ENCODE results near the gene CEP112. TPM values are rescaled to one million over a fixed set of nuclear protein-coding genes. Genes with fewer than 3 reads are reported as not detected.
"Not testable (repeated sequence)": the region's sequence is repeated elsewhere in the genome, so short reads cannot be mapped to it uniquely, and the experiment has no call there.

The CEP112 gene
- total and polyA plus RNA-seq, 2 of the 4 experiments (the other 2 are of a cell fraction), result 2.5 to 5.6 TPM

DNA sequence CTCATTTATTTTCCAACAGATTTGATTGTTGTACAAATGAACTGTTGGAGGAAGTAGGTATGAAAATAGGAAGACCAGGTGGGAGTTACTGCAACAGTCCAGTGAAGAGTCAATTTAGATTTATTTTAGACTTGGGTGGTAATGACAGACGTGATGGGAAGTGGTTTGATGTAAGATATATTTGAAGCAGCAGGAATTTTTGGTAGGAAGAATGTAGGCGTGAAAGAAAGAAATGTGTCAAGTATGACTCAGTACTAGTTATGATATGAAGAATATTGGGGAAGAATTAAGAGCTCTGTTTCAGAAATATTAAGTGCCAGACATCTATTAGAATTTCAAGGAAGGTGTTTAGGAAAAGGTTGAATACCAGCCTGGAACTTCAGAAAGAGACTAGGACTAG, 382.6 kb downstream of the CEP112 start:
- dilution Hi-C loops (cut with HindIII; ENCODE audit: low sequenced_read_pairs, unreplicated experiment) (no loop called here), in situ Hi-C loops (cut with MboI; ENCODE audit: low sequenced_read_pairs) (no loop called here), intact Hi-C loops (cut with micrococcal nuclease) (no loop called here)
- Histone ChIP-seq H3K27me3 (ENCODE audit: control insufficient read depth, insufficient read depth, low read length) (no peaks in the 10 kb centered on the region), H2BK5ac (ENCODE audit: low read depth, low read length, poor library complexity, severe bottlenecking) (no peak overlapping the region), H2BK120ac (ENCODE audit: low read depth, low read length) (no peak overlapping the region), H4K91ac (ENCODE audit: insufficient read depth, low read depth, low read length) (no peak overlapping the region), H3K9ac (ENCODE audit: low read depth, low read length) (no peak overlapping the region), H3K18ac (ENCODE audit: low read depth, low read length) (no peak overlapping the region), H2AK9ac (replicated peaks; ENCODE audit: low read depth, low read length, poor library complexity) (no peak overlapping the region), H3K79me1 (ENCODE audit: low read depth in 1 of 2, low read length in 2 of 2) (no peaks in the 10 kb centered on the region), H2BK15ac (ENCODE audit: low read depth, low read length) (no peak overlapping the region), H4K20me1 (ENCODE audit: insufficient read depth, low read length) (no peaks in the 10 kb centered on the region), H2BK20ac (ENCODE audit: low read depth, low read length) (no peak overlapping the region), H4K8ac (ENCODE audit: low read depth in 2 of 2, low read length in 2 of 2) (no peak overlapping the region), H3K14ac (replicated peaks; ENCODE audit: low read depth, low read length) (no peak overlapping the region), H3K23ac (ENCODE audit: low read depth, low read length) (no peak overlapping the region), H3K9me1 (ENCODE audit: insufficient read depth, low read length) (no peaks in the 10 kb centered on the region), H4K5ac (ENCODE audit: low read depth, low read length) (no peak overlapping the region), H3K4me1 (ENCODE audit: control insufficient read depth, insufficient read depth, low read length) (no peaks in the 10 kb centered on the region), H3K27ac (ENCODE audit: insufficient read depth, low read length) (no peak overlapping the region), H3K4ac (ENCODE audit: low read depth, low read length) (no peak overlapping the region), H3K36me3 (ENCODE audit: control insufficient read depth, insufficient read depth, low read length) (no peaks in the 10 kb centered on the region), H3K9me3 (ENCODE audit: control insufficient read depth, insufficient read depth, low read length) (peaks cover 4% of the 10 kb centered on the region; the same call in 1 of the 2 replicates), H3K4me2 (ENCODE audit: low read depth, low read length) (no peak overlapping the region), H3K4me3 (ENCODE audit: insufficient read depth, low read depth, low read length) (no peak overlapping the region), H3K56ac (ENCODE audit: extremely low read depth, insufficient read depth, low read length) (no peak overlapping the region), H2AFZ (replicated peaks; ENCODE audit: low read length, poor library complexity) (no peak overlapping the region), H2AK5ac (ENCODE audit: low read depth, low read length) (no peak overlapping the region)
- no TSS peak for BruUV-seq (replicated peaks)
- no peak for ATAC-seq (ENCODE audit: low read depth)
- TF ChIP-seq MXI1 (IDR thresholded peaks at IDR 0.05; ENCODE audit: borderline replicate concordance, low read depth, low read length) (no peak), ELK1 (IDR thresholded peaks at IDR 0.05; ENCODE audit: borderline replicate concordance, low read depth, low read length) (no peak), SMC3 (IDR thresholded peaks at IDR 0.05; ENCODE audit: low read depth, low read length) (no peak), FOS (IDR thresholded peaks at IDR 0.05; ENCODE audit: low read depth, low read length) (no peak), MAZ (IDR thresholded peaks at IDR 0.05; ENCODE audit: borderline replicate concordance, low read depth, low read length) (no peak), POLR2A (IDR thresholded peaks at IDR 0.05; ENCODE audit: low read depth, low read length) (no peak)
- TF ChIP-seq, protein P1, sequence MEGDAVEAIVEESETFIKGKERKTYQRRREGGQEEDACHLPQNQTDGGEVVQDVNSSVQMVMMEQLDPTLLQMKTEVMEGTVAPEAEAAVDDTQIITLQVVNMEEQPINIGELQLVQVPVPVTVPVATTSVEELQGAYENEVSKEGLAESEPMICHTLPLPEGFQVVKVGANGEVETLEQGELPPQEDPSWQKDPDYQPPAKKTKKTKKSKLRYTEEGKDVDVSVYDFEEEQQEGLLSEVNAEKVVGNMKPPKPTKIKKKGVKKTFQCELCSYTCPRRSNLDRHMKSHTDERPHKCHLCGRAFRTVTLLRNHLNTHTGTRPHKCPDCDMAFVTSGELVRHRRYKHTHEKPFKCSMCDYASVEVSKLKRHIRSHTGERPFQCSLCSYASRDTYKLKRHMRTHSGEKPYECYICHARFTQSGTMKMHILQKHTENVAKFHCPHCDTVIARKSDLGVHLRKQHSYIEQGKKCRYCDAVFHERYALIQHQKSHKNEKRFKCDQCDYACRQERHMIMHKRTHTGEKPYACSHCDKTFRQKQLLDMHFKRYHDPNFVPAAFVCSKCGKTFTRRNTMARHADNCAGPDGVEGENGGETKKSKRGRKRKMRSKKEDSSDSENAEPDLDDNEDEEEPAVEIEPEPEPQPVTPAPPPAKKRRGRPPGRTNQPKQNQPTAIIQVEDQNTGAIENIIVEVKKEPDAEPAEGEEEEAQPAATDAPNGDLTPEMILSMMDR (conservative IDR thresholded peaks at IDR 0.05; ENCODE audit: low read depth, low read length), result no peak
- ChIA-PET POLR2A (ENCODE audit: unreplicated experiment) (no interaction called here), CTCF (no interaction called here)
- DNase-seq, result no peak
- 20 to 100% methylated on average over 1 to 2 of the region's 2 CpGs for WGBS, 2 experiments (ENCODE audit: extremely low coverage in 2 of 2, insufficient read length in 1 of 2)

GRCh38 chr17:65808566-65808965, 383.4 kb downstream of the CEP112 start:
- H3K4ac ChIP-seq (ENCODE audit: low read depth, low read length); H3K79me1 ChIP-seq (ENCODE audit: low read depth in 1 of 2, low read length in 2 of 2); H4K5ac ChIP-seq (ENCODE audit: low read depth, low read length); H3K14ac ChIP-seq (replicated peaks; ENCODE audit: low read depth, low read length); H3K9ac ChIP-seq (ENCODE audit: low read depth, low read length); H3K18ac ChIP-seq (ENCODE audit: low read depth, low read length); H2BK15ac ChIP-seq (ENCODE audit: low read depth, low read length); H3K4me2 ChIP-seq (ENCODE audit: low read depth, low read length); H3K9me3 ChIP-seq (ENCODE audit: control insufficient read depth, insufficient read depth, low read length); H3K56ac ChIP-seq (ENCODE audit: extremely low read depth, insufficient read depth, low read length); H4K8ac ChIP-seq (ENCODE audit: low read depth in 2 of 2, low read length in 2 of 2); H3K9me1 ChIP-seq (ENCODE audit: insufficient read depth, low read length); intact Hi-C loops (cut with micrococcal nuclease); H2BK5ac ChIP-seq (ENCODE audit: low read depth, low read length, poor library complexity, severe bottlenecking); H3K4me1 ChIP-seq (ENCODE audit: control insufficient read depth, insufficient read depth, low read length); ATAC-seq (ENCODE audit: low read depth); BruUV-seq (replicated peaks); H3K27ac ChIP-seq (ENCODE audit: insufficient read depth, low read length); DNase-seq; H2AK9ac ChIP-seq (replicated peaks; ENCODE audit: low read depth, low read length, poor library complexity); CTCF ChIA-PET; H2AFZ ChIP-seq (replicated peaks; ENCODE audit: low read length, poor library complexity); H4K91ac ChIP-seq (ENCODE audit: insufficient read depth, low read depth, low read length); H3K27me3 ChIP-seq (ENCODE audit: control insufficient read depth, insufficient read depth, low read length); H2AK5ac ChIP-seq (ENCODE audit: low read depth, low read length); H3K4me3 ChIP-seq (ENCODE audit: insufficient read depth, low read depth, low read length); H3K36me3 ChIP-seq (ENCODE audit: control insufficient read depth, insufficient read depth, low read length); in situ Hi-C loops (cut with MboI; ENCODE audit: low sequenced_read_pairs); H2BK120ac ChIP-seq (ENCODE audit: low read depth, low read length); dilution Hi-C loops (cut with HindIII; ENCODE audit: low sequenced_read_pairs, unreplicated experiment); H4K20me1 ChIP-seq (ENCODE audit: insufficient read depth, low read length); POLR2A ChIA-PET (ENCODE audit: unreplicated experiment); H2BK20ac ChIP-seq (ENCODE audit: low read depth, low read length); H3K23ac ChIP-seq (ENCODE audit: low read depth, low read length): not testable (repeated sequence)
- WGBS, 2 experiments (ENCODE audit: extremely low coverage in 2 of 2, insufficient read length in 1 of 2), result no CpG with 5 or more reads among the region's 1 CpG

Data from IMR-90 (cell line).